DMS114 treated with DMSO at 0.1 percent for 48 hours (cell line): ENCODE results near the gene PIN1.

ENCODE experiments used
- DNase-seq: peaks from one replicate; lab custom pipeline; 2025; ENCODE audit not compliant: unreplicated experiment; lab: John Stamatoyannopoulos, UW

Gene PIN1

GRCh38 chr19:9854282-9854846 lies 19.2 kb downstream of the PIN1 start:
- no peak for DNase-seq

GRCh38 chr19:9856609-9857008 lies 21.5 kb downstream of the PIN1 start:
- no peak for DNase-seq

GRCh38 chr19:9857076-9857721 lies 22.1 kb downstream of the PIN1 start:
- no peak for DNase-seq

- no peak for DNase-seq
Measured at GRCh38 chr19:9857920-9858746, 23.0 kb downstream of the PIN1 start.

DNA sequence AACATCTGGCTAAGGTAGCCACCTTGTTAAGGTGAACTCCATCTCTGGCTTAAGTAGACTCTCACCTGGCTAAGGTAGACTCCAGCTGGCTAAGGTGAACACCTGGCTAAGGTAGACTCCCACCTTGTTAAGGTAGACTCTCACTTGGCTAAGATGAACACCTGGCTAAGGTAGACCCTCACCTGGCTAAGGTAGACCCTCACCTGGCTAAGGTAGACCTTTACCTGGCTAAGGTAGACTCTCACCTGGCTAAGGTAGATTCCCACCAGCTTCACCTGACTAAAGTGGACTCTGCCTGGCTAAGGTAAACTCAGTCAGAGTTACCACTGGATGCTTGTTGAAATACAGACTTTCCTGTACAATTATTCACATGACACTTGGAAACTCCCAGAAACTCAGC lies 23.6 kb downstream of the PIN1 start:
- no peak for DNase-seq

GRCh38 chr19:9860407-9860806 lies 25.3 kb downstream of the PIN1 start:
- DNase-seq: no peak

DNA sequence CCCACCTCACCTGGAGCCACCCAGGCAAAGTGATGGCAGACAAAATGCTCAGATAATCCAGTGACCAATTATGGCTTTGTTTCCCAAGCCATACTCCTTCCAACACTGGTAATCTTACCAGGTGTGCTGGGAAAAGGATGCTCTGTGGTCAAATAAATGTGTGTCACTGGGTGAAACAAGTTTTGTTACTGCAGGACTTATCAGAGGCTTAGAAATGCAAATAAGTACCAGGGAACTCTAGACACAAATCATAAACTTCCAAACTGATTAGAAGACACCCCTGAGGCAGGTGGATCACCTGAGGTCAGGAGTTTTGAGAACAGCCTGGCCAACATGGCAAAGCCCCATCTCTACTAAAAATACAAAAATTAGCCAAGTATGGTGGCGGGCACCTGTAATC lies 26.4 kb downstream of the PIN1 start:
- DNase-seq: no peak

- DNase-seq: no peak
Measured at GRCh38 chr19:9862938-9863337, 27.8 kb downstream of the PIN1 start.

DNA sequence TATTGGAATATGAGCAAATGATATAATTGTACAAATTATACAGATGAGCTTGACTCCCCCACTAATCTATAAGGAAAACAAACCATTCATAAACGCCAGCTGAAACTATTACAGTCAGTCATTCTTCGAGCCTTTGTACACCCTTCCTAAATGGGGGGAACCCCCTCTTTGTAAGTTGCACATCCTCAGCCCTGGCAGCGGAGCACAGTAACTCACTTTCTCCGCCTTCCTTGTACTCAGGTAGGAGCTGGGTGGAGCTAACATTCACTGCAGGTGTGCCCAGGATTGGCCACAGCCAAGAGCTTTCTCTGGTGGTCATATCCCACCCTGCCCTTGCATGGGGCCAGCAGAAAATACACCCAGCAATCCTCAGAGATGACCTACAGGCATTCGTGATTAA lies 28.6 kb downstream of the PIN1 start:
- DNase-seq: no peak

DNA sequence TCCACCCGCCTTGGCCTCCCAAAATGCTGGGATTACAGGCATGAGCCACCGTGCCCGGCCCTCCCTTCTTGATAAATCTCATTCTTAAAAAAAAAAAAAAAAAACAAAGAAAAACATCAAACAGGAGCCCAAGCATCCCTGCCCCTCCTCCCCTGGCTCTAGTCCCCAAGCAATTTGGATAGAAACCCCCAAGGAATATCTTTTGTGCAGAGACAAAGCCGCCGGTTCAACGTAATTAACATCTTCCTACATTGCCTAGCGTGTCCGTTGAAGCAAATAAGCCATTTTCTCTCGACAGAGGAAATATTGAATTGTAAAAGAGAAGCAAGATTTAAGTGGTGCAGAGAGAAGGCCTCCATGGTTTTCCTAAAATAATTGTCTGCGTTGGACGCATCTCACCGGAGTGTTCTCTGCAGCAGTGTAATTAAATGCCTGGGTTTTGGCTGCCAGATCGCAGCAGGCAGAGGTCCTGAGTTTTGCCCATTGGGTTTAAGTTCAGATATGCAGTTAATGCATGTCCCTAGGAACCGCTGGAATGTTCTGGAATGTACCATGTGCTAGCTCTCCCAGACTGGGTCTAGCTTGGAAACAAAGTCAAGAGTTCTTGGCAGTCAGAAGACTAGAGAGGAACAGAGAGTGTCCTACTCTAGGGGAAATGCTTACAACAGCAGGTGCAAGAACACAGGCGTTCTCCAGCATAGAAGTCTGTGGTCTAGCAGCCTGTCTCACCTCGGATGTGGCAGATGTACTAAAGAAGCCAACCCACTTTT lies 30.8 kb downstream of the PIN1 start:
- no peak for DNase-seq

GRCh38 chr19:9868983-9869617 lies 34.0 kb downstream of the PIN1 start:
- DNase-seq: no peak

GRCh38 chr19:9871626-9872338 lies 36.7 kb downstream of the PIN1 start:
- DNase-seq: no peak

- no peak for DNase-seq
Measured at GRCh38 chr19:9872618-9873242, 37.6 kb downstream of the PIN1 start.

GRCh38 chr19:9875031-9875627 lies 40.0 kb downstream of the PIN1 start:
- DNase-seq: no peak

DNA sequence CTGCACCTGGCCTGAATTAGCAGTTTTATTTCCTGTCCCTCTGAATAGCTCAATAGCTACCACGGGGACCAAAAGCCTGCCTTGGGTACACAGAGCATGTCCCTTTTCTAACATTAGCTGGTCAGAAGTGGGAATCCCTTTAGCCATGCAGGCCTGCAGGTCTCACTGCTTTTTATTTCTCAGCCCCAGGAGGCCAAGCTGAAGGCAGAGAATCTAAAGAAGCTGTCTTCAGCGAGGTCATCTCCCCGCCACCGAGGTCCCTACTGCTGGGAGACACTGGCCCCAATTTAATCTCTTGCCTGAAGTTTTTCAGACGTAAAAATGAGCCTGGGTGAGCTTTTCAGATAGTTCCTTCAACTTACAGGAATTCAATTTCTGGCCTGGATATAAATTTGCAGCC lies 40.7 kb downstream of the PIN1 start:
- DNase-seq: no peak

DNA sequence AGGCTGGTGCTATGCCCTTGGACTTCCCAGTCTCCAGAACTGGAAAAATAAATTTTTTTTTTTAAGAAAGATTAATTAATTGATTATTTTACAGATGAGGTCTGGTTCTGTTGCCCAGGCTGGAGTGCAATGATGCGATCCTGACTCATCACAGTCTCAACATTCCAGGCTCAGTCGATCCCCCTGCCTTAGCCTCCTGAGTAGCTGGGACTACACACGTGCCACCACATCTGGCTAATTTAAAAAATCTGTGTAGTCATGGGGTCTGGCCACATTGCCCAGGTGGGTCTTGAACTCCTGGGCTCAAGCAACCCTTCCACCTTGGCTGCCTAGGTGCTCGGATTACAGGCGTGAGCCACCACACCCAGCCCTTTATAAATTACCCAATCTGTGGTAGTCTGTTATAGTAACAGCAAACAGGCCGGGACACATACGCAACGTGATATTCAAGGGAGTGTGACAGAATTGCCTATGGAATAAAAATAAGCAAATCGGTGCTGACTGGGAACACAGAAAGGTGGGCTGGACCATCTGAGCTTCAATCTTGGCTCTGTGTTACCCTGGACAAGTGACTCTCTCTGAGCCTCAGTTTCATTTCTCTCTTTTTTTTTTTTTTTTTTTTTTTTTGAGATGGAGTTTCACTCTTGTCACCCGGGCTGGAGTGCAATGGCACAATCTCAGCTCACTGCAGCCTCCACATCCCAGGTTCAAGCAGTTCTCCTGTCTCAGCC lies 42.8 kb downstream of the PIN1 start:
- DNase-seq: no peak

DNA sequence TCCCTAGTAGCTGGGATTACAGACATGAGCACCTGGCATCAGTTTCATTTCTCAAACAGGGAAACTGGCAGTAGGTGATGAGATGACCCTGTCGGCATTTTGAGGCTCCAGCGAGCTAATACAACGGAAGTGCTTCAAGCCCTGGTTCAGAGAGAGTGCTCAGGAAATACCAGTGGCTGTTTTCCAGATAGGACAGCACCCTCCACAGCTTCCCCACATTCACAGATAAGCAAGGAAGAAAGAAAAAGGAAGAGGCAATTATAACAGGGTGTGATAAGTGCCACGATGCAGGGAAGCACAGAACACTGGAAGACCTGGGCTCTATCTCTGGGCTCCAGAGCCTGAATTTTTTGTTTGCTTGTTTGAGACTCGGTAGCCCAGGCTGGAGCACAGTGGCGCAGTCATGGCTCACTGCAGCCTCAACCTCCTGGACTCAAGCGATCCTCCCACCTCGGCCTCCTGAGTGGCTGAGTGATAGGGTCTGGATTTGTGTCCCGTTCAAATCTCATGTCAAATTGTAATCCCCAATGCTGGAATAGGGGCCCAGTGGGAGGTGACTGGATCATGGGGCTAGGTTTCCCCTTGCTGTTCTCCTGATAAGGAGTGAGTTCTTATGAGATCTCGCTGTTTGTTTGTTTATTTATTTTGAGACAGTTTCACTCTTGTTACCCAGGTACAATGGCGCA lies 43.5 kb downstream of the PIN1 start:
- no peak for DNase-seq

DNA sequence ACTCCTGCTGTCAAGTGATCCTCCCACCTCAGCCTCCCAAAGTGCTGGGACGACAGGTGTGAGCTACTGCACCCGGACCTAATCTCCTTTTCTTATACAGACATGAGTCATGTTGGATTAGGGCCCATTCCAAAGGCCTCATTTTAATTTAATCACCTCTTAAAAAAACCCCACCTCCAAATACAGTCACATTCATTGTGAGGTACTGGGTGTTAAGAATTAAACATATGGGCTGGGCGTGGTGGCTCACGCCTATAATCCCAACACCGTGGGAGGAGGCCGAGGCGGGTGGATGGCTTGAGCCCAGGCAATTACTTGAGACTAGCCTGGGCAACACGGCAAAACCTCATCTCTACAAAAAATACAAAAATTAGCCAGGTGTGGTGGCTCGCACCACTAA lies 46.6 kb downstream of the PIN1 start:
- no peak for DNase-seq
